Stomach smooth muscle (tissue), 2 donors: ENCODE data around the gene TRAF3.

ENCODE experiments used
- H3K27ac ChIP-seq: one replicate; pipeline ENCODE4 v1.7.0; 2013; ENCODE audit warnings: mild to moderate bottlenecking, low read length, inconsistent platforms
- H3K27me3 ChIP-seq, 2 donors: one replicate each; pipeline ENCODE4 v1.7.0; 2013; ENCODE audit warnings: low read length in 2 of 2; ENCODE audit not compliant: insufficient read depth in 2 of 2, control insufficient read depth in 1 of 2
- H3K36me3 ChIP-seq, 2 donors: one replicate each; pipeline ENCODE4 v1.7.0; 2013; ENCODE audit warnings: low read length in 2 of 2; ENCODE audit not compliant: control insufficient read depth in 2 of 2, insufficient read depth in 2 of 2
- H3K4me1 ChIP-seq: one replicate; pipeline ENCODE4 v1.7.0; 2013; ENCODE audit warnings: low read length; ENCODE audit not compliant: control insufficient read depth, insufficient read depth
- H3K4me3 ChIP-seq, 2 donors: one replicate each; pipeline ENCODE4 v1.7.0; 2013; ENCODE audit warnings: low read length in 2 of 2
- H3K9ac ChIP-seq, 2 donors: one replicate each; pipeline ENCODE4 v1.7.0; 2013; ENCODE audit warnings: low read length in 2 of 2, mild to moderate bottlenecking in 1 of 2
- H3K9me3 ChIP-seq, 2 donors: one replicate each; pipeline ENCODE4 v1.7.0; 2013; ENCODE audit warnings: low read length in 2 of 2; ENCODE audit not compliant: control insufficient read depth in 2 of 2
- donor health status: healthy.
- donor health status: Pancreatic carcinoma.

The TRAF3 gene

DNA sequence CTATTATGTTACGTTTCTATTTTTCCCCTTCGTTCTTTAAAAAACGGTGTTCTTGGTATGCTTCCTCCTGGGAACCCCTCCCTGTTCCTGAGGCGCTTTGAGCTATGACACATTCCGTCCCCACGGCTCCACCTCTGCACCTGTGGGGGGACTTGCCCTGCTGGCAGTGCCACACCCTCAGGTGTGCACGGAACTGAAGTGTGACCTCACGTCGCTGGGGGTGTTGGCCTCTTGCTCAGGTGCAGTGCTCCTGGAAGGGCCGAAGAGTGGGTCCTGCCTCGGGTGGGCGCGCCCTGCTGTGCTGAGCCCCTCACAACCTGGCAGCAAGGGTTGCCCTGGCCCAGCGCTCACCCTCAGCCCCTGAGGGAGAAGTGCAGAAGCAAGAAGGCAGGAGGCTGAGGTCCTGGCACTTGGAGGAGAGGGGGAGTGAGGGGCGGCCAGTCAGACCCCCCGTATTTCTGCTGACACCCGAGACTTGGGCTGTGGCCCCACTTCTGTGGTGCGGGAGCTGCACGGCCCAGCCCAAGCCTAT, 150.2 kb downstream of the TRAF3 start:
- H3K27ac ChIP-seq: no peak overlapping the region
- H3K9ac ChIP-seq: no peak overlapping the region
- peaks cover 0 to 4% of the 10 kb centered on the region in 2 donors for H3K36me3 ChIP-seq
- H3K27me3 ChIP-seq: peaks cover 52 to 62% of the 10 kb centered on the region in 2 donors
- no peaks in the 10 kb centered on the region for H3K9me3 ChIP-seq
- no peak overlapping the region for H3K4me3 ChIP-seq
- peaks cover 36% of the 10 kb centered on the region for H3K4me1 ChIP-seq

DNA sequence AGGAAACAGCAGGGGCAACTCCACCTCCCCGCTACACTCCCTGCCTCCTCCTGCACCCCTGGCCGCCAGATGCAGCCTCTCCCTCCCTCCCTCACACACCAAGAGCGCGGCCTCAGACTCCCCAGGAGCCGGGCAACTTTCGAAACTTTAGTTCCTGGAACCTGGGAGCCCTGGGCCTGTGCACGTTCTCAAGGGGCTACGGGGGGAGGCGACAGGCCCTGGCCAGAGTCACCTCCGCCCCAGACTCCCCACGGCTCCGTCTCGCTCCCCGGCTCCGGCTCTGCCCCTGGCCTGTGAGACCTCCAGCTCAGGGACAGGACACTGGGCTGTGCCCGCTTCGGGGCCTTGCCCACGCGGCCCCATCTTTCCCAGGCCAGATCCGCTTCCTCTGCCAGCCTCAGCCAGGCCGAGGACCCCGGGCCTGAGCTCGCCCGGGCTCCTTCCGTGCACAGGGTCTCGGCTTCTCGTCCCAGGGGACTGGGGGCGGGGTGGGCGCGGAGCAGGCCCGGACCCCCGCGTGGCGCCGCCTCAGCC, 150.7 kb downstream of the TRAF3 start:
- H3K27me3 ChIP-seq: peaks cover 47 to 56% of the 10 kb centered on the region in 2 donors
- H3K9me3 ChIP-seq: no peaks in the 10 kb centered on the region
- H3K27ac ChIP-seq: no peak overlapping the region
- H3K4me3 ChIP-seq: peak overlapping the region; percentile 51 to 64
- H3K4me1 ChIP-seq: peaks cover 32% of the 10 kb centered on the region
- no peak overlapping the region for H3K9ac ChIP-seq
- H3K36me3 ChIP-seq: peaks cover 0 to 4% of the 10 kb centered on the region in 2 donors

DNA sequence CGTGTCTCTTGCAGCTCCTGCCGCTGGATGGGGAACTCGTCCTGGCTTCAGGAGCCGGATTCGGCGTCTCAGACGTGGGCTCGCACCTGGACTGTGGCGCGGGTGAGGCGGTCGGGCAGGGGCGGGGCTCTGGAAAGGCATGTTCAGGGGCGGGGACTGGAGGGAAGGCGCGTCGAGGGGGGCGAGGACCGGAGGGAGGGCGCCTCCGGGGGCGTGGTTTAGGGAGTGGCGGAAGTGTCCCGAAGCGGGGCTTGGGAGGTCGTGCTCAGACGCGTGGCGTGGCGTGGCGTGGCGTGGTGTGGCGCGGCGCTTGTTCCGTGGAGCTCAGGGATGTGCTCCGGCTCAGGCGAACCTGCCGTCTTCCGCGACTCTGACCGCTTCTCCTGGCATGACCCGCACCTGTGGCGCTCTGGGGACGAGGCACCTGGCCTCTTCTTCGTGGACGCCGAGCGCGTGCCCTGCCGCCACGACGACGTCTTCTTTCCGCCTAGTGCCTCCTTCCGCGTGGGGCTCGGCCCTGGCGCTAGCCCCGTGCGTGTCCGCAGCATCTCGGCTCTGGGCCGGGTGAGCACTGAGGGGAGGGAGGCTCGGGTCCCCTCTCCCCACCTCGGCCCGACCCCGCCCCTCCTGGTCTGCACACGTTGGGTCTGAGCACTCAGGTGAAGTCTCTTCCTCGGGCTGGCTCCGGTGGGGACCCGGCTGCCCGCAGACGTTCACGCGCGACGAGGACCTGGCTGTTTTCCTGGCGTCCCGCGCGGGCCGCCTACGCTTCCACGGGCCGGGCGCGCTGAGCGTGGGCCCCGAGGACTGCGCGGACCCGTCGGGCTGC, 151.4 kb downstream of the TRAF3 start:
- Histone ChIP-seq H3K27ac (no peak overlapping the region), H3K4me3 (peak overlapping the region; percentile 51 to 64), H3K4me1 (peaks cover 26% of the 10 kb centered on the region), H3K9me3 (no peaks in the 10 kb centered on the region), H3K27me3 (peaks cover 41 to 50% of the 10 kb centered on the region in 2 donors), H3K36me3 (peaks cover under 1 to 6% of the 10 kb centered on the region in 2 donors), H3K9ac (no peak overlapping the region)

DNA sequence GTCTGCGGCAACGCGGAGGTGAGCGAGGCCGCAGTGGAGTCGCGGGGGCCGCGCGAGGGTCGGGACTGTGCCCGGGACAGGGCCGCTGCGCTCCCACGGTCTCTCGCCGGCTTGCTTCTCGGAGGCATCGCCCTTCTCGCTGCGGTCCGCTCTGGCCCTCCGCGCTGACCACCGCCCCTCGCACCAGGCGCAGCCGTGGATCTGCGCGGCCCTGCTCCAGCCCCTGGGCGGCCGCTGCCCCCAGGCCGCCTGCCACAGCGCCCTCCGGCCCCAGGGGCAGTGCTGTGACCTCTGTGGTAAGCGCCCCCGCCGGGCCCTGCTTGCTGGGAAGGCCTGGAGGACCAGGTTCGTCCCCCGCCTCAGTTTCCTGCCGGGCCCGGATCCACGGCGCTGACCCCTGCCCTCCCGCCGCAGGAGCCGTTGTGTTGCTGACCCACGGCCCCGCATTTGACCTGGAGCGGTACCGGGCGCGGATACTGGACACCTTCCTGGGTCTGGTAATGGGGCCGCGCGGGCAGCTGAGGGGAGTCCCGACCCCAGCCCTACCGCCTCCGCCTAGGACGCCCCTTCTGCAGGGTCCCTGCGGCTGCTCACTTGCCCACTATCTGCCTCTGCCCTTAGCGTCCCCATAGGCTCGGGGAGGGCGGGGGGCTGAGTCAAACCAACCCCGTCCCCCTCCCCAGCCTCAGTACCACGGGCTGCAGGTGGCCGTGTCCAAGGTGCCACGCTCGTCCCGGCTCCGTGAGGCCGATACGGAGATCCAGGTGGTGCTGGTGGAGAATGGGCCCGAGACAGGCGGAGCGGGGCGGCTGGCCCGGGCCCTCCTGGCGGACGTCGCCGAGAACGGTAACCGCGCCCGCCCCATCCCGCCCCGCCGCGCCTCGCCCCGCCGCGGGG, 152.2 kb downstream of the TRAF3 start:
- H3K9me3 ChIP-seq: no peaks in the 10 kb centered on the region
- H3K4me1 ChIP-seq: peaks cover 25% of the 10 kb centered on the region
- H3K4me3 ChIP-seq: peak overlapping the region; percentile 40 to 64
- H3K9ac ChIP-seq: no peak overlapping the region
- no peak overlapping the region for H3K27ac ChIP-seq
- peaks cover 32 to 41% of the 10 kb centered on the region in 2 donors for H3K27me3 ChIP-seq
- H3K36me3 ChIP-seq: peaks cover 4 to 6% of the 10 kb centered on the region in 2 donors

DNA sequence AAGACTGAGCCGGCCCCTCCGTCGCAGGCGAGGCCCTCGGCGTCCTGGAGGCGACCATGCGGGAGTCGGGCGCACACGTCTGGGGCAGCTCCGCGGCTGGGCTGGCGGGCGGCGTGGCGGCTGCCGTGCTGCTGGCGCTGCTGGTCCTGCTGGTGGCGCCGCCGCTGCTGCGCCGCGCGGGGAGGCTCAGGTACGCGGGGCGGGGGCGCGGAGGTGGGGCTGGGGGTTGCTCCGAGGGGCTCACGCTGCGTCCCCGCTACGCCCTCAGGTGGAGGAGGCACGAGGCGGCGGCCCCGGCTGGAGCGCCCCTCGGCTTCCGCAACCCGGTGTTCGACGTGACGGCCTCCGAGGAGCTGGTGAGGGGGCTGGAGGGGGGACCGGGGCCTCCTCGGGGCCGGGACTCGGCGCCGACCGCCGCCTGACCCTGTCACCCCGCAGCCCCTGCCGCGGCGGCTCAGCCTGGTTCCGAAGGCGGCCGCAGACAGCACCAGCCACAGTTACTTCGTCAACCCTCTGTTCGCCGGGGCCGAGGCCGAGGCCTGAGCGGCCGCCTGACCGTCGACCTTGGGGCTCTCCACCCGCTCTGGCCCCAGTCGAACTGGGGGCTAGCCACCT, 153.0 kb downstream of the TRAF3 start:
- peaks cover 25% of the 10 kb centered on the region for H3K4me1 ChIP-seq
- H3K9ac ChIP-seq: no peak overlapping the region
- H3K9me3 ChIP-seq: no peaks in the 10 kb centered on the region
- no peak overlapping the region for H3K27ac ChIP-seq
- H3K4me3 ChIP-seq: no peak overlapping the region
- H3K36me3 ChIP-seq: peaks cover 4 to 6% of the 10 kb centered on the region in 2 donors
- H3K27me3 ChIP-seq: peaks cover 26 to 37% of the 10 kb centered on the region in 2 donors

DNA sequence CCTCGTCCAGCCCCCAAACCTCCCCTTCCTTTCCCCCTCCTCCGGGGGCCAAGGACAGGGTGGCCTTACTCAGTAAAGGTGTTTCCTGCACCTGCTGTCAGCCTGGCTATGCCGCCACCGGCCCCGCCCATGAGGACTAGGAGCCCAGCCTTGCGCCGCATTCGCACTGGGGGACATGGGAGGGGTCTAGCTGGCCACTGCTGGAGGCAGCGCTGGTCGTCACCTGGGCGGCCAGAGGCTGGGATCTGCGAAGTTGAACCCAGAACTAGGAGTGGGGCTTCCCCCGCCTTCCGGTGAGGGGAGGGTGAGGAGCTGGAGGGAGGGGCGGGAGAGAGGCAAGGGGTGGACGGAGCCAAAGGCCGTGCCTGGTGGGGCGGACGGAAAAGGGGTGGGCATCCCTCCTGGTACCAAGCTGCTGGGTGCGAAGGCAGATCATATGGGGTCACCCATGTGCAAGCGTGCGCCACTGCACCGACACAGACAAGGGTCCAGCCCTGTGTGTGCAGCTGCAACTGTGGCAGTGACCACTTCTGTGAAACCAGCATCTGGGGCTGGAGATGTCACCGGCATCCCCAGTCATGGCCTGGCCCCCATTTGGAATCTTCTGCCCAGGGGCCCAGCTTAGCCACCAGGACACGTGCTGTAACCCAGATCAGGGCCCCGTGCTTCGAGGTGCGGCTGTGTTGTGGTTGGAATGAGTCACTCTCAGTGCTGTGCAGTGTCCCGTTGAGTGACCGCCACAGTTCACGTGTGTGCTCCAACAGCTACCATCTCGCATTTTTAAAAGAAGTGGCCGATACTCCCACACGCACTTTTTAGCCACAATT, 153.7 kb downstream of the TRAF3 start:
- Histone ChIP-seq H3K27ac (no peak overlapping the region), H3K4me1 (peaks cover 25% of the 10 kb centered on the region), H3K9ac (no peak overlapping the region), H3K4me3 (no peak overlapping the region), H3K36me3 (peaks cover 4 to 6% of the 10 kb centered on the region in 2 donors), H3K27me3 (peaks cover 23 to 37% of the 10 kb centered on the region in 2 donors), H3K9me3 (no peaks in the 10 kb centered on the region)

DNA sequence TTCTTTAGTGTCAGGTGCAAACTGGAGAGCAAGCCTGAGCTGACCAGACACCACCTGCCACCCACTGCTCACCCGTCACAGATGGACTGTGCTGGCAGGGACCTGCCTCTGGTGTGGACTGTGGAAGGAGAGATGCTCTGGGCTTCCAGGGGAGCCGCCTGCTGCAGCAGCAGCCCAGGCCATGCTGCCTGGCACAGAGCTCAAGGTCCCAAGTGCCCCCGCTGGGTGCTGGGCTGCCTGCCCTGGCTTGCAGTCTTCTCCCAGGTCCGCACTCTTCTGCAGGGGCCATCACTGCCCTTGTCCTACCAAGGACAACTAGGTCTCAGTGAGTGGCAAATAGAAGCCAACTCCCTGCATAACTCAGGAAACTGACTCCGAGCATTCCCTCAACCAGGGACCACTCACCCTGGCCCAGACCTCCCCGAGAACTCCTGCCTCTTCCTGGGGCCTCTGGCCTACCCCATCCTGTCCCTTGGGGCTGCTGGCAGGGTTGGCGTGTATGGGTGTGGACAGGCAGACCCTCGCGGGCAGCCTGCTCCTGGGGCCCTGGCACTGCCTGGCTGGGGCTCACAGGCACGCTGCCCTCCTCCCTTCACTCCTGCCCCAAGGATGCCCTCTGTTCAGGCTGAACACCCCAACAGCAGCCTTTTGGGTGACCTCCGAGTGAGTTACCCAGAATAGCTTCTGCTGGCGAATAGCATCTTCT, 154.5 kb downstream of the TRAF3 start:
- H3K9ac ChIP-seq: no peak overlapping the region
- H3K36me3 ChIP-seq: peaks cover 8 to 9% of the 10 kb centered on the region in 2 donors
- H3K27ac ChIP-seq: no peak overlapping the region
- peaks cover 25% of the 10 kb centered on the region for H3K4me1 ChIP-seq
- H3K9me3 ChIP-seq: no peaks in the 10 kb centered on the region
- no peak overlapping the region for H3K4me3 ChIP-seq
- H3K27me3 ChIP-seq: peaks cover 22 to 37% of the 10 kb centered on the region in 2 donors

DNA sequence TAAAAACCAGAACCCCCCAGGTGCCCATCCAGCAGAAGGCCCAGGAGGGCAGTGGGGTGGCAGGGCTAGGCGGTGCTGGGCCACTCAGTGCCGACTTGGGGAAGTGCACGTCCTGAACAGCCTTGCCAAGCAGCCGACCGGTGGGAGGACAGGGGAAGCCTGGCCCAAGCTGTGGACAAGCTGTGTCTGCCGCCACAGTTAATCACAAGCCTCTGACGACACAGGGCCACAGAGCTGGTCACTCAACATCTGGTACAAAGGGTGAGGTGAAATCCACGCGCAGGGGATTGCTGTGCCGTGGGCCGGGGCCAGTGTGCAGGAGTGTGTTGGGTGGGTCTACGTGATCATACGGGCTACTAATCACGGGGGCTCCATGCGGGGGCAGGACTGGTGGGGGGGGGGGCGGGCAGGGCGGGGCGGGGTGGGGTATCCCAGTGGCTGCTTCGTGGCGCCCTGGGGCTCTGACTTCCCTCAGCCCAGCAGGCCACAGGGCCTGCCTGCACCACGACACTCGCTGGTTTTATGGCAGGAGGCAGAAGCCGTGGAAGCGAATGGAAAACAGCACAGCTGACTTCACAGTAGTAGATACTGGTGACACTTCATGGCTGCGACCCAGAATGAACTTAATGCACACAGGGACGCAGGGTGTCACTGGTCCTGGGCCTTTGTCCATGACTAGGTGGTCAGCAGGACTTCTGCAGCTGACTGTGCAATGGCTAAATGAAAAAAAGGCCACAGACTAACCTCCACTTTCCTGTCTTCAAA, 155.4 kb downstream of the TRAF3 start:
- H3K4me3 ChIP-seq: no peak overlapping the region
- no peaks in the 10 kb centered on the region for H3K9me3 ChIP-seq
- no peak overlapping the region for H3K27ac ChIP-seq
- peaks cover 12 to 14% of the 10 kb centered on the region in 2 donors for H3K36me3 ChIP-seq
- peaks cover 19 to 33% of the 10 kb centered on the region in 2 donors for H3K27me3 ChIP-seq
- H3K9ac ChIP-seq: no peak overlapping the region
- H3K4me1 ChIP-seq: peaks cover 25% of the 10 kb centered on the region
